HL-60 (cell line): ENCODE results near the gene HOXD11.

Source experiments
- DNase-seq, 2 experiments: peaks; one replicate each; pipeline ENCODE4 v3.0.0-alpha.2; 2010 to 2020; ENCODE audit warnings: low read depth in 1 of 2, low spot score in 1 of 2
- H3K27ac ChIP-seq: fragments of 250-450 bp; sonication (Bioruptor Pico); replicated peaks from 2 replicates; pipeline ENCODE4 v1.5.1; 2020; ENCODE audit warnings: mild to moderate bottlenecking, moderate library complexity
- H3K27me3 ChIP-seq: fragments of 250-450 bp; sonication (Bioruptor Pico); 2 replicates; pipeline ENCODE4 v1.5.1; 2021; ENCODE audit warnings: mild to moderate bottlenecking, moderate library complexity; ENCODE audit not compliant: insufficient read depth, poor library complexity, severe bottlenecking
- H3K4me3 ChIP-seq: replicated peaks from 2 replicates; pipeline ENCODE4 v1.5.1; 2011; ENCODE audit warnings: mild to moderate bottlenecking, control low read depth, low read length; ENCODE audit not compliant: insufficient read depth
- CTCF ChIP-seq: IDR thresholded peaks from one replicate; pipeline ENCODE4 v1.5.1; 2011; ENCODE audit warnings: low read length, control low read depth, inconsistent platforms; ENCODE audit not compliant: insufficient read depth
- GABPA ChIP-seq: IDR thresholded peaks from 2 replicates; pipeline ENCODE4 v1.6.1; 2012; ENCODE audit warnings: low read depth
- POLR2AphosphoS5 ChIP-seq: IDR thresholded peaks from 2 replicates; pipeline ENCODE4 v1.6.1; 2012; ENCODE audit warnings: low read depth
- REST ChIP-seq: IDR thresholded peaks from 2 replicates; pipeline ENCODE4 v1.6.1; 2012; ENCODE audit warnings: low read depth; ENCODE audit not compliant: insufficient replicate concordance
- SPI1 ChIP-seq: IDR thresholded peaks from 2 replicates; pipeline ENCODE4 v1.6.1; 2012; ENCODE audit warnings: low read depth, mild to moderate bottlenecking, borderline replicate concordance

The HOXD11 gene

GRCh38 chr2:176124110-176124946 lies 17.2 kb downstream of the HOXD11 start:
- DNase-seq = no peak
- TF ChIP-seq REST = no peak
- TF ChIP-seq GABPA = no peak
- TF ChIP-seq POLR2AphosphoS5 = no peak
- no peak for TF ChIP-seq SPI1
- no peak for TF ChIP-seq CTCF
- Histone ChIP-seq H3K27ac (no peak overlapping the region), H3K27me3 (peaks cover 93% of the 10 kb centered on the region), H3K4me3 (no peak overlapping the region)

GRCh38 chr2:176124947-176125771 lies 18.1 kb downstream of the HOXD11 start:
- peaks cover 87% of the 10 kb centered on the region for H3K27me3 ChIP-seq
- DNase-seq = no peak

More at GRCh38 chr2:176124947-176125771, 18.1 kb downstream of the HOXD11 start:
- H3K27ac ChIP-seq = no peak overlapping the region
- TF ChIP-seq SPI1 = no peak
- no peak for TF ChIP-seq POLR2AphosphoS5
- TF ChIP-seq CTCF = no peak
- TF ChIP-seq REST = no peak
- no peak for TF ChIP-seq GABPA
- no peak overlapping the region for H3K4me3 ChIP-seq
